Activated CD4-positive, alpha-beta T cell treated with anti-CD3 and anti-CD28 coated beads, Interleukin-2, amount 50 U/mL, for 1 hour (primary cell): ENCODE results near the gene MMP12.
"Not testable (repeated sequence)": the region's sequence is repeated elsewhere in the genome, so short reads cannot be mapped to it uniquely, and the experiment has no call there.

Experiments used
- DNase-seq: peaks from one replicate; pipeline ENCODE4 v3.0.0-alpha.2; 2020

MMP12 gene

GRCh38 chr11:102874852-102875251 is at the start of gene MMP12:
MMP12 (minus strand) TSS chr11:102874982; CDS start chr11:102874937, 45 bp downstream.
- DNase-seq = no peak

GRCh38 chr11:102921587-102922220 is 46.9 kb upstream of the MMP12 start:
- no peak for DNase-seq

GRCh38 chr11:102920118-102920684 is 45.4 kb upstream of the MMP12 start:
- no peak for DNase-seq

- DNase-seq = no peak
Observed at GRCh38 chr11:102915044-102915375, 40.2 kb upstream of the MMP12 start.

GRCh38 chr11:102914238-102915043 is 39.7 kb upstream of the MMP12 start:
- DNase-seq = no peak

GRCh38 chr11:102912482-102912830 is 37.7 kb upstream of the MMP12 start:
- no peak for DNase-seq

- no peak for DNase-seq
Observed at GRCh38 chr11:102911758-102912481, 37.1 kb upstream of the MMP12 start.

GRCh38 chr11:102905848-102906247 is 31.1 kb upstream of the MMP12 start:
- not testable (repeated sequence) for DNase-seq

- DNase-seq = not testable (repeated sequence)
Observed at GRCh38 chr11:102903895-102904294, 29.1 kb upstream of the MMP12 start.

GRCh38 chr11:102900346-102900745 is 25.6 kb upstream of the MMP12 start:
- no peak for DNase-seq

- no peak for DNase-seq
Observed at GRCh38 chr11:102891736-102892135, 17.0 kb upstream of the MMP12 start.

GRCh38 chr11:102886999-102887398 is 12.2 kb upstream of the MMP12 start:
- no peak for DNase-seq

- DNase-seq = no peak
Observed at GRCh38 chr11:102883141-102883540, 8.4 kb upstream of the MMP12 start.

GRCh38 chr11:102882389-102883024 is 7.7 kb upstream of the MMP12 start:
- no peak for DNase-seq

- DNase-seq = no peak
Observed at GRCh38 chr11:102879801-102880200, 5.0 kb upstream of the MMP12 start.

- DNase-seq = no peak
Observed at GRCh38 chr11:102878595-102878994, 3.8 kb upstream of the MMP12 start.

GRCh38 chr11:102869354-102869964 is 5.3 kb downstream of the MMP12 start:
- DNase-seq = not testable (repeated sequence)

- DNase-seq = no peak
Observed at GRCh38 chr11:102868339-102868738, 6.4 kb downstream of the MMP12 start.

GRCh38 chr11:102864724-102865123 is 10.1 kb downstream of the MMP12 start:
- no peak for DNase-seq

- no peak for DNase-seq
Observed at GRCh38 chr11:102853956-102854355, 20.8 kb downstream of the MMP12 start.

- no peak for DNase-seq
Observed at GRCh38 chr11:102853055-102853454, 21.7 kb downstream of the MMP12 start.

GRCh38 chr11:102850973-102851745 is 23.6 kb downstream of the MMP12 start:
- no peak for DNase-seq
